ENCODE data around the gene EXT2. TPM values are rescaled to one million over a fixed set of nuclear protein-coding genes. Genes with fewer than 3 reads are reported as not detected.

Gene EXT2
- polyA plus RNA-seq, 1 donor from 2014 or later = 77.5 TPM

- Histone ChIP-seq H4K20me1 (ENCODE audit: insufficient read depth) (no peaks in the 10 kb centered on the region), H3K79me2 (replicated peaks; ENCODE audit: insufficient read depth, low read length) (no peaks in the 10 kb centered on the region), H3F3A (ENCODE audit: insufficient read depth, low read length, poor library complexity, severe bottlenecking) (no peaks in the 10 kb centered on the region), H3K27ac (ENCODE audit: low read length) (no peak overlapping the region), H3K36me3 (ENCODE audit: insufficient read depth, low read length) (no peaks in the 10 kb centered on the region), H2AFZ (ENCODE audit: low read depth, low read length) (no peak overlapping the region), H3K9ac (ENCODE audit: low read length) (no peak overlapping the region), H3K4me3 (ENCODE audit: low read length) (no peak overlapping the region), H3K9me3 (ENCODE audit: low read length) (no peaks in the 10 kb centered on the region), H3K27me3 (ENCODE audit: insufficient read depth, low read depth, low read length) (no peaks in the 10 kb centered on the region), H3K4me2 (ENCODE audit: low read length) (no peak overlapping the region), H3K9me2 (ENCODE audit: insufficient read depth, low read length) (no peaks in the 10 kb centered on the region)
- no peak for TF ChIP-seq SMC3 (conservative IDR thresholded peaks at IDR 0.05; ENCODE audit: poor library complexity)
- TF ChIP-seq MXI1 (conservative IDR thresholded peaks at IDR 0.05; ENCODE audit: poor library complexity, severe bottlenecking) = no peak
- TF ChIP-seq CTCF (IDR thresholded peaks at IDR 0.05; ENCODE audit: poor library complexity, severe bottlenecking) = no peak
- no peak for TF ChIP-seq RAD21 (conservative IDR thresholded peaks at IDR 0.05)
- no peak for TF ChIP-seq EP300 (conservative IDR thresholded peaks at IDR 0.05; ENCODE audit: poor library complexity, severe bottlenecking)
- TF ChIP-seq REST (IDR thresholded peaks at IDR 0.05; ENCODE audit: borderline replicate concordance) = no peak
- no peak for TF ChIP-seq TAF1 (IDR thresholded peaks at IDR 0.05; ENCODE audit: low read depth)
Measured at GRCh38 chr11:44047298-44047697, 48.2 kb upstream of the EXT2 start.

GRCh38 chr11:44047931-44048431 lies 47.5 kb upstream of the EXT2 start, which contains the start of gene ACCSL:
Gene ACCSL, plus strand, starts transcription at chr11:44047981. Its CDS starts 56 bp downstream, at chr11:44048037.
- no peak within 1 kb of the TSS for H2AFZ ChIP-seq (ENCODE audit: low read depth, low read length)
- H3K79me2 ChIP-seq (replicated peaks; ENCODE audit: insufficient read depth, low read length) = no peaks in the 10 kb centered on the region
- no peaks in the 10 kb centered on the region for H3K36me3 ChIP-seq (ENCODE audit: insufficient read depth, low read length)
- no peaks in the 10 kb centered on the region for H3K27me3 ChIP-seq (ENCODE audit: insufficient read depth, low read depth, low read length)
- no peaks in the 10 kb centered on the region for H3K9me3 ChIP-seq (ENCODE audit: low read length)
- no peak within 1 kb of the TSS for H3K4me3 ChIP-seq (ENCODE audit: low read length)
- no peak within 1 kb of the TSS for H3K27ac ChIP-seq (ENCODE audit: low read length)
- H3K9me2 ChIP-seq (ENCODE audit: insufficient read depth, low read length) = no peaks in the 10 kb centered on the region
- no peaks in the 10 kb centered on the region for H3F3A ChIP-seq (ENCODE audit: insufficient read depth, low read length, poor library complexity, severe bottlenecking)
- TF ChIP-seq POLR2AphosphoS5 (IDR thresholded peaks at IDR 0.05) = no peak
- no peak for TF ChIP-seq CTCF (IDR thresholded peaks at IDR 0.05; ENCODE audit: poor library complexity, severe bottlenecking)
- H4K20me1 ChIP-seq (ENCODE audit: insufficient read depth) = no peaks in the 10 kb centered on the region
- H3K4me2 ChIP-seq (ENCODE audit: low read length) = no peak within 1 kb of the TSS
- H3K9ac ChIP-seq (ENCODE audit: low read length) = no peak within 1 kb of the TSS

All from neural cell (in vitro differentiated cells).